DND-41 (cell line): Measurements from ENCODE around the gene ADAMTS8.

ENCODE experiments used
- ATAC-seq: fragments of 200-7000 bp; cut with Tn5 transposase; 3 replicates; pipeline ENCODE4 v1.9.1; 2021; ENCODE audit warnings: low read depth; ENCODE audit not compliant: insufficient read depth
- DNase-seq: peaks from one replicate; pipeline ENCODE4 v3.0.0-alpha.2; 2020
- H2AFZ ChIP-seq: 2 replicates; pipeline ENCODE4 v1.6.0; 2012; ENCODE audit warnings: low read depth, low read length
- H3K27ac ChIP-seq: 2 replicates; pipeline ENCODE4 v1.5.1; 2012; ENCODE audit warnings: low read length, inconsistent platforms
- H3K27me3 ChIP-seq: fragments of 200-600 bp; sonication (generic); 2 replicates; pipeline ENCODE4 v1.6.0; 2012; ENCODE audit warnings: low read length, mild to moderate bottlenecking, inconsistent platforms; ENCODE audit not compliant: insufficient read depth, poor library complexity
- H3K36me3 ChIP-seq: 2 replicates; pipeline ENCODE4 v1.5.1; 2012; ENCODE audit warnings: low read length, inconsistent platforms; ENCODE audit not compliant: insufficient read depth
- H3K4me1 ChIP-seq: 2 replicates; pipeline ENCODE4 v1.5.1; 2012; ENCODE audit warnings: mild to moderate bottlenecking, low read length; ENCODE audit not compliant: insufficient read depth
- H3K4me2 ChIP-seq: 2 replicates; pipeline ENCODE4 v1.6.0; 2012; ENCODE audit warnings: mild to moderate bottlenecking, moderate library complexity, low read length, inconsistent platforms; ENCODE audit not compliant: insufficient read depth
- H3K4me3 ChIP-seq, 2 experiments: fragments of 200-600 bp in 1 of 2; shearing (Covaris generic) in 1 of 2; 2 replicates each; pipeline ENCODE4 v1.5.1; 2012 to 2016; ENCODE audit warnings: inconsistent platforms in 2 of 2, low read length in 2 of 2, mild to moderate bottlenecking in 2 of 2, low read depth in 1 of 2, moderate library complexity in 1 of 2
- H3K79me2 ChIP-seq: 2 replicates; pipeline ENCODE4 v1.6.0; 2012; ENCODE audit warnings: low read length, inconsistent platforms; ENCODE audit not compliant: insufficient read depth
- H3K9ac ChIP-seq: 2 replicates; pipeline ENCODE4 v1.6.0; 2012; ENCODE audit warnings: low read depth, mild to moderate bottlenecking, inconsistent platforms, low read length, moderate library complexity
- H3K9me3 ChIP-seq: 2 replicates; pipeline ENCODE4 v1.5.1; 2012; ENCODE audit warnings: low read length, moderate library complexity, mild to moderate bottlenecking, inconsistent platforms; ENCODE audit not compliant: insufficient read depth, severe bottlenecking
- H4K20me1 ChIP-seq: 2 replicates; pipeline ENCODE4 v1.6.0; 2012; ENCODE audit warnings: low read length; ENCODE audit not compliant: insufficient read depth
- EZH2 ChIP-seq: IDR thresholded peaks from 3 replicates; pipeline ENCODE4 v1.6.1; 2012; ENCODE audit warnings: borderline replicate concordance, low read depth, mild to moderate bottlenecking, moderate library complexity, low read length, inconsistent platforms; ENCODE audit not compliant: severe bottlenecking
- TF ChIP-seq, protein P1 (sequence below): IDR thresholded peaks from 2 replicates; pipeline ENCODE4 v1.5.1; 2012; ENCODE audit warnings: borderline replicate concordance, low read length, moderate library complexity, mild to moderate bottlenecking; ENCODE audit not compliant: poor library complexity, severe bottlenecking; ENCODE audit errors: extremely low read depth

Gene ADAMTS8

GRCh38 chr11:130403271-130403804, 25.1 kb downstream of the ADAMTS8 start:
- no peak overlapping the region for H3K4me2 ChIP-seq
- no peaks in the 10 kb centered on the region for H4K20me1 ChIP-seq
- H3K4me3 ChIP-seq, result no peak overlapping the region
- no peaks in the 10 kb centered on the region for H3K79me2 ChIP-seq
- H3K36me3 ChIP-seq, result no peaks in the 10 kb centered on the region
- H3K27ac ChIP-seq, result no peak overlapping the region
- no peak overlapping the region for H3K9ac ChIP-seq
- H3K4me1 ChIP-seq, result no peaks in the 10 kb centered on the region
- H3K9me3 ChIP-seq, result no peaks in the 10 kb centered on the region
- DNase-seq, result no peak
- ATAC-seq, result no peak
- H3K27me3 ChIP-seq, result peaks cover 6% of the 10 kb centered on the region
- no peak overlapping the region for H2AFZ ChIP-seq
- no peak for TF ChIP-seq EZH2
- TF ChIP-seq, protein P1, sequence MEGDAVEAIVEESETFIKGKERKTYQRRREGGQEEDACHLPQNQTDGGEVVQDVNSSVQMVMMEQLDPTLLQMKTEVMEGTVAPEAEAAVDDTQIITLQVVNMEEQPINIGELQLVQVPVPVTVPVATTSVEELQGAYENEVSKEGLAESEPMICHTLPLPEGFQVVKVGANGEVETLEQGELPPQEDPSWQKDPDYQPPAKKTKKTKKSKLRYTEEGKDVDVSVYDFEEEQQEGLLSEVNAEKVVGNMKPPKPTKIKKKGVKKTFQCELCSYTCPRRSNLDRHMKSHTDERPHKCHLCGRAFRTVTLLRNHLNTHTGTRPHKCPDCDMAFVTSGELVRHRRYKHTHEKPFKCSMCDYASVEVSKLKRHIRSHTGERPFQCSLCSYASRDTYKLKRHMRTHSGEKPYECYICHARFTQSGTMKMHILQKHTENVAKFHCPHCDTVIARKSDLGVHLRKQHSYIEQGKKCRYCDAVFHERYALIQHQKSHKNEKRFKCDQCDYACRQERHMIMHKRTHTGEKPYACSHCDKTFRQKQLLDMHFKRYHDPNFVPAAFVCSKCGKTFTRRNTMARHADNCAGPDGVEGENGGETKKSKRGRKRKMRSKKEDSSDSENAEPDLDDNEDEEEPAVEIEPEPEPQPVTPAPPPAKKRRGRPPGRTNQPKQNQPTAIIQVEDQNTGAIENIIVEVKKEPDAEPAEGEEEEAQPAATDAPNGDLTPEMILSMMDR, result no peak

GRCh38 chr11:130402570-130402969, 25.8 kb downstream of the ADAMTS8 start:
- no peak for ATAC-seq
- Histone ChIP-seq H3K4me1 (no peaks in the 10 kb centered on the region), H2AFZ (no peak overlapping the region), H4K20me1 (no peaks in the 10 kb centered on the region), H3K36me3 (no peaks in the 10 kb centered on the region), H3K9ac (no peak overlapping the region), H3K27ac (no peak overlapping the region), H3K4me3 (no peak overlapping the region), H3K9me3 (no peaks in the 10 kb centered on the region), H3K4me2 (no peak overlapping the region), H3K27me3 (peaks cover 10% of the 10 kb centered on the region), H3K79me2 (no peaks in the 10 kb centered on the region)
- no peak for DNase-seq
- no peak for TF ChIP-seq EZH2
- TF ChIP-seq, protein P1, result no peak

GRCh38 chr11:130400781-130401483, 27.5 kb downstream of the ADAMTS8 start:
- Histone ChIP-seq H4K20me1 (no peaks in the 10 kb centered on the region), H3K4me3 (no peak overlapping the region), H3K9me3 (no peaks in the 10 kb centered on the region), H3K9ac (no peak overlapping the region), H3K36me3 (no peaks in the 10 kb centered on the region), H3K27ac (no peak overlapping the region), H3K4me1 (no peaks in the 10 kb centered on the region), H3K27me3 (peaks cover 12% of the 10 kb centered on the region), H3K79me2 (no peaks in the 10 kb centered on the region), H2AFZ (no peak overlapping the region), H3K4me2 (no peak overlapping the region)
- DNase-seq (no peak), ATAC-seq (no peak)
- TF ChIP-seq, protein P1, result no peak
- no peak for TF ChIP-seq EZH2
